Osteocyte (in vitro differentiated cells): Measurements from ENCODE around the gene TMEM156. TPM values are rescaled to one million over a fixed set of nuclear protein-coding genes. Genes with fewer than 3 reads are reported as not detected.
"Not testable (repeated sequence)": the region's sequence is repeated elsewhere in the genome, so short reads cannot be mapped to it uniquely, and the experiment has no call there.

Experiments used
- DNase-seq: peaks from one replicate; pipeline ENCODE4 v3.0.0; 2021; ENCODE audit warnings: mixed read lengths; ENCODE audit not compliant: unreplicated experiment; ENCODE audit errors: extremely low spot score
- H3K27ac Mint-ChIP-seq: one replicate; pipeline ENCODE4 v1.8.0; 2021; ENCODE audit warnings: mild to moderate bottlenecking, mixed read lengths; ENCODE audit not compliant: unreplicated experiment
- H3K27me3 Mint-ChIP-seq: one replicate; pipeline ENCODE4 v1.8.0; 2021; ENCODE audit warnings: mixed read lengths; ENCODE audit not compliant: unreplicated experiment
- H3K36me3 Mint-ChIP-seq: one replicate; pipeline ENCODE4 v1.8.0; 2021; ENCODE audit warnings: mixed read lengths; ENCODE audit not compliant: unreplicated experiment
- H3K4me1 Mint-ChIP-seq: one replicate; pipeline ENCODE4 v1.8.0; 2021; ENCODE audit warnings: mixed read lengths; ENCODE audit not compliant: unreplicated experiment
- H3K4me3 Mint-ChIP-seq: one replicate; pipeline ENCODE4 v1.8.0; 2021; ENCODE audit warnings: mild to moderate bottlenecking, moderate library complexity, mixed read lengths; ENCODE audit not compliant: unreplicated experiment
- H3K9me3 Mint-ChIP-seq: one replicate; pipeline ENCODE4 v1.8.0; 2021; ENCODE audit warnings: mixed read lengths; ENCODE audit not compliant: unreplicated experiment
- total RNA-seq: library from RNA; stranded (reverse); gene quantifications from 2 replicates; pipeline ENCODE4 v1.2.1, GENCODE V29; 2021
- TF ChIP-seq, protein P1 (sequence below): fragments of 200-600 bp; sonication (generic); IDR thresholded peaks from 2 replicates; pipeline ENCODE4 v1.5.0; 2021; ENCODE audit warnings: antibody characterized with exemption, mild to moderate bottlenecking, moderate library complexity

TMEM156 gene
- total RNA-seq, 1 donor from 2014 or later: not detected

- Mint-ChIP-seq H3K36me3 (no peaks in the 10 kb centered on the region), H3K9me3 (no peaks in the 10 kb centered on the region), H3K27me3 (no peaks in the 10 kb centered on the region), H3K4me1 (peaks cover 66% of the 10 kb centered on the region), H3K27ac (peak overlapping the region; percentile 97), H3K4me3 (no peak overlapping the region)
- DNase-seq: no peak
- TF ChIP-seq, protein P1, sequence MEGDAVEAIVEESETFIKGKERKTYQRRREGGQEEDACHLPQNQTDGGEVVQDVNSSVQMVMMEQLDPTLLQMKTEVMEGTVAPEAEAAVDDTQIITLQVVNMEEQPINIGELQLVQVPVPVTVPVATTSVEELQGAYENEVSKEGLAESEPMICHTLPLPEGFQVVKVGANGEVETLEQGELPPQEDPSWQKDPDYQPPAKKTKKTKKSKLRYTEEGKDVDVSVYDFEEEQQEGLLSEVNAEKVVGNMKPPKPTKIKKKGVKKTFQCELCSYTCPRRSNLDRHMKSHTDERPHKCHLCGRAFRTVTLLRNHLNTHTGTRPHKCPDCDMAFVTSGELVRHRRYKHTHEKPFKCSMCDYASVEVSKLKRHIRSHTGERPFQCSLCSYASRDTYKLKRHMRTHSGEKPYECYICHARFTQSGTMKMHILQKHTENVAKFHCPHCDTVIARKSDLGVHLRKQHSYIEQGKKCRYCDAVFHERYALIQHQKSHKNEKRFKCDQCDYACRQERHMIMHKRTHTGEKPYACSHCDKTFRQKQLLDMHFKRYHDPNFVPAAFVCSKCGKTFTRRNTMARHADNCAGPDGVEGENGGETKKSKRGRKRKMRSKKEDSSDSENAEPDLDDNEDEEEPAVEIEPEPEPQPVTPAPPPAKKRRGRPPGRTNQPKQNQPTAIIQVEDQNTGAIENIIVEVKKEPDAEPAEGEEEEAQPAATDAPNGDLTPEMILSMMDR: no peak
These were observed 5.7 kb upstream of the TMEM156 start for GRCh38 chr4:39037941-39038340.

DNA sequence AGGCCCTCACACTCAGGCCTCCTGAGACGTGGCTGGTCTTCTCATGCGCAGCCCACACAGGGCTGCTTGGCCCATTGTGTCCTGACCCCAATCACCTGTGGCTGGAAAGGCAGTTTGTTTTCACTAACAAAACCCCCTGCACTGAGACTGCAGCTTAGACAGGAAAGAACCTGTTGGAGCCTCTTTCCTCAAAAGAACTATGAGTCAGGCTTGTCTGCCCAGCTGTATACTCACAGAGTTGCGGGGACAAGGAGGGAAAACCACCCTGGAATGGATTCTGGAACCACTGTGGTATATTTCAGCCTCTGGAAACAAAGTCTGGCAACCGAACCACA is 5.2 kb upstream of the TMEM156 start:
- no peak for DNase-seq
- Mint-ChIP-seq H3K27me3 (no peaks in the 10 kb centered on the region), H3K36me3 (no peaks in the 10 kb centered on the region), H3K9me3 (no peaks in the 10 kb centered on the region), H3K4me1 (peaks cover 68% of the 10 kb centered on the region), H3K4me3 (no peak overlapping the region), H3K27ac (peak overlapping the region; percentile 97)
- TF ChIP-seq, protein P1: no peak

DNA sequence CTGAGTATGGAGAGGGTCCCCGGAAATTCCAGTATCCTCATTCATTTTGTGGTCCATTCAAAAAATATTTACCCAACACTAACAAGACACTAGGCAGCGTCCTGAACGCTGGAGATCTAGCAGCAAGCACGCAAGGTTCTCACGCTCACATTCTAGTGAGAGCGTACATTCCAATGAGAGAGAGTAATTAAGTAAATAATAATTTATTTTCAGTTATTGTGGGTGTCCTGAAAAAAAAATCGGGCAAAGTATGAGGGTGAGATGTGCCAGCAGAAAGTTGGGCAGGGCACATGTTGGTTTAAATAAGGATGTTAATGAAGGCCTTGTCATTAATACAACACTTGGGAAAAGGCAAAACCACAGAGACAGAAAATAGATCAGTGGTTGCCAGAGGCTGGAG is 4.0 kb upstream of the TMEM156 start:
- Mint-ChIP-seq H3K27ac (peak overlapping the region; percentile 97), H3K9me3 (no peaks in the 10 kb centered on the region), H3K4me3 (no peak overlapping the region), H3K27me3 (no peaks in the 10 kb centered on the region), H3K4me1 (peaks cover 70% of the 10 kb centered on the region), H3K36me3 (no peaks in the 10 kb centered on the region)
- DNase-seq: no peak
- TF ChIP-seq, protein P1: no peak

DNA sequence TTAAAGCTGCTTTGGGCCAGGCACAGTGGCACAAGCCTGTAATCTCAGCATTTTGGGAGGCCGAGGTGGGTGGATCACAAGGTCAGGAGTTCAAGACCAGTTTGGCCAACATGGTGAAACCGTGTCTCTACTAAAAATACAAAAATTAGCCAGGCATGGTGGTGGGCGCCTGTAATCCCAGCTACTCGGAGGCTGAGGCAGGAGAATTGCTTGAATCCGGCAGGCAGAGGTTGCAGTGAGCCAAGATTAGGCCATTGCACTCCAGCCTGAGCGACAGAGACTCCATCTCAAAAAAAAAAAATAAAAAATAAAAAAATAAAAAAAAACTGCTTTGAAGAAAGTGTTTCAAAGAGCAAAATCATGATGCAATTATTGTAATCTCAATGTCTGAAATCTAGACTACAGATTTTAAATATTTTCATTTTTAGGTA is 604 bp downstream of the TMEM156 start:
- not testable (repeated sequence) for DNase-seq, H3K4me3 Mint-ChIP-seq, H3K36me3 Mint-ChIP-seq, H3K27me3 Mint-ChIP-seq, H3K27ac Mint-ChIP-seq, H3K9me3 Mint-ChIP-seq
- H3K4me1 Mint-ChIP-seq: peaks cover 43% of the 10 kb centered on the region

GRCh38 chr4:39030725-39031124 is 1.5 kb downstream of the TMEM156 start:
- H3K4me3 Mint-ChIP-seq: no peak overlapping the region
- H3K27me3 Mint-ChIP-seq: no peaks in the 10 kb centered on the region
- TF ChIP-seq, protein P1: no peak
- no peaks in the 10 kb centered on the region for H3K9me3 Mint-ChIP-seq
- DNase-seq: no peak
- peak overlapping the region; percentile 72 for H3K27ac Mint-ChIP-seq
- H3K36me3 Mint-ChIP-seq: no peaks in the 10 kb centered on the region
- H3K4me1 Mint-ChIP-seq: peaks cover 38% of the 10 kb centered on the region
